Astrocyte of the cerebellum (primary cell): Measurements from ENCODE around the gene GFRA1.
A peak's percentile ranks its signal among the peaks of the same experiment; 100 is the strongest.

Experiments used
- DNase-seq: peaks from one replicate; pipeline ENCODE4 v3.0.0-alpha.2; 2011; ENCODE audit warnings: low read depth
- H3K4me3 ChIP-seq: 2 replicates; pipeline ENCODE4 v1.5.1; 2011; ENCODE audit warnings: mild to moderate bottlenecking, low read depth, low read length, moderate library complexity
- CTCF ChIP-seq: IDR thresholded peaks from 2 replicates; pipeline ENCODE4 v1.5.1; 2012; ENCODE audit warnings: low read length, low read depth, moderate library complexity, mild to moderate bottlenecking; ENCODE audit errors: missing control alignments
- in situ Hi-C: cut with HindIII; loops from 2 replicates; pipeline ENCODE4 v1.10.0; 2017; ENCODE audit warnings: low sequenced_read_pairs

GFRA1 gene

DNA sequence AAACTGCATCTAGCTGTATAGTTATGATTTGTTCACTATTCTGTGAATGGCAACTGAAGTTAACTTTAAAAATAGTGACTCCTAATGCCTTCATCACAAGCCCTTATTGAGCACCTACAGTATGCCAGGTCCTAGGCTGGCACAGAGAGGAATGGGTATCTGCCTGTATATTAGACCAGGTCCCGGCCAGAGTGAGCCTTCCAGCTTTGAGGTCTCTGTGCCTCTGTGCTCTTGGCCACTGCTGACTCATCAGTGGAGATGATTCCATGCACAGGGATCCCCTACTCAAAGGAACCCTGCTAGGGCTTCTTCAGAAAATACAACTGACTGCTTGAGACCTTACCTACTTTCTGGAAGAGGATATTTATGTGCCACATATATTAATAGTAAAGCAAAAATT is 118.4 kb downstream of the GFRA1 start:
- TF ChIP-seq CTCF: no peak
- DNase-seq: no peak
- in situ Hi-C loops: no loop called here
- no peak overlapping the region for H3K4me3 ChIP-seq

- no peak overlapping the region for H3K4me3 ChIP-seq
- no peak for DNase-seq
- in situ Hi-C loops: no loop called here
- TF ChIP-seq CTCF: no peak
Measured at GRCh38 chr10:116151076-116151475, 121.9 kb downstream of the GFRA1 start.

DNA sequence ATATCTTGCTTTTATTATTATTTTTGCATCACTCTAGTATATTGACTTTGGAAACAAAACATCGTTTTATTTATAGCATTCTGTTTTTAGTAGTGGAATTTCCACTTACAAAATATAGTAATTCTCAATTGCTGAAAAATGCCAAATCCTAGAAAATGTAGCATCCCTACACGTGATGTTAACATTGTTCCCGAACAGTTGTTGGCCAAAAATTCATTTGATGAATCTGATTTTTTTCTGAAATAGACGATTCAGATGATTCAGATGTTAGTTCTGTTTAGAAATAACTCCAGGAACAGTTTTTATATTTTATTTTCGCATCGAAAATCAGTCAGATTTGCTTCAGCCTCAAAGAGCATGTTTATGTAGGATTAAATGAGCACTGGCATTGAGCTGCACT is 122.4 kb downstream of the GFRA1 start:
- no peak overlapping the region for H3K4me3 ChIP-seq
- no peak for TF ChIP-seq CTCF
- in situ Hi-C loops: no loop called here
- no peak for DNase-seq

DNA sequence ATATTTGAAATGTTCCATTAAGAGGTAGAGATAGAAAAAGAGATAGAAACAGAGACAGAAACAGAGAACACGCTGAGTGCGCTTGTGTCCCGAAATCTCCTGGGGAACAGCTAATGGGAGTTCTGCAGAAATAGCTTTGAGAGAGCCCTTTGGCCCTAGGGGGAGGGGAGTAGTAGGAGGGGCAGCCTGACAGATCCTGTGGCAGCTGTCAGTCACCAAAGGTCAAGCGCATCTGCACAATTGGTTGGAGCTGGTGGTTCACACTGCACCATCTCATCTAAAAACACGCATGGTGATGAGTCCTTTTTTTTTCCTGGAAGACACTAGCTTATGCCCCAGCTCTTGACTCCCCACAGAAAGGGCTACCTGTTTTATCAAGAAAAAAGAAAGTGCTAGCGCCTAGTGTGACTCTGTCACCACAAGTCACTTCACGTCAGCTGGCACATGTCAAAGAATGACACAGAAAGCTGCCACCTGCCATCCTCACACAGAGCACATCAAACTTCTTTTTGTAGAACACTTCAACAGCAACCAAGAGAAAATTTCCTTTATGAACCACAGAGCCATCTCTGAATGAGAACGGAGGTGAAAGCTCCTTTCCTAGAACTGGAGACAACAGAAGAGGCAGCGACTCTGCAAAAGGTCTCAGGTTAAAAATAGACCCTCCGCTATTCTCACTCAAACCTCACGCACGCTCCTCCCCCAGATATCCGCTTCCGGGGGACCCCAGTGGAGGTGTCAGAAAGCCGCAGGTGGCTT is 125.7 kb downstream of the GFRA1 start:
- no peak for TF ChIP-seq CTCF
- H3K4me3 ChIP-seq: no peak overlapping the region
- in situ Hi-C loops: no loop called here
- DNase-seq: no peak

GRCh38 chr10:116146372-116147140 is 126.5 kb downstream of the GFRA1 start:
- peak; percentile 13 for DNase-seq
- in situ Hi-C loops: no loop called here
- no peak for TF ChIP-seq CTCF
- H3K4me3 ChIP-seq: no peak overlapping the region

- TF ChIP-seq CTCF: no peak
- in situ Hi-C loops: no loop called here
- H3K4me3 ChIP-seq: no peak overlapping the region
- no peak for DNase-seq
Measured at GRCh38 chr10:116143673-116144222, 129.3 kb downstream of the GFRA1 start.
